ENCODE measurements around the gene RNF113A. TPM values are rescaled to one million over a fixed set of nuclear protein-coding genes. Genes with fewer than 3 reads are reported as not detected.
A peak's percentile ranks its signal among the peaks of the same experiment; 100 is the strongest.

RNF113A gene
- total and polyA plus RNA-seq, 12 donors, result 5.6 to 13.8 (median 9.8) TPM

GRCh38 chrX:119853444-119853843 lies 18.1 kb downstream of the RNF113A start:
- DNase-seq (no peak), ATAC-seq (peak in 4 of 8 donors; percentile 37 to 46 (median 45))
- TF ChIP-seq CTCF (IDR thresholded peaks at IDR 0.05), result no peak
- no peaks in the 10 kb centered on the region for H3K9me3 ChIP-seq
- peaks cover 0 to 14% (median 6%) of the 10 kb centered on the region in 9 donors for H3K4me1 ChIP-seq
- WGBS, 2 donors, result 14 to 20% methylated on average over 10 of the region's 10 CpGs
- H3K4me3 ChIP-seq, result peak overlapping the region in 9 of 10 donors; percentile 47 to 83 (median 74)
- intact Hi-C loops (cut with DNase I), result loop anchor here in 4 of 10 donors (1.0 to 10.0 kb wide), 5 partner anchors 17 to 59 kb away; partner anchors contain the start of genes NDUFA1 (in 2 of the 4), RNF113A (in 2 of the 4) and RPL39 (in 1 of the 4)
- peak overlapping the region in 9 of 10 donors; percentile 59 to 96 (median 90) for H3K27ac ChIP-seq
- peaks cover 0 to 26% (median 0%) of the 10 kb centered on the region in 9 donors for H3K36me3 ChIP-seq
- H3K27me3 ChIP-seq, result peaks cover 0 to 6% (median 0%) of the 10 kb centered on the region in 7 donors

GRCh38 chrX:119852382-119853353 lies 18.9 kb downstream of the RNF113A start, which contains the start of gene UPF3B:
TSS of gene UPF3B (minus strand) at chrX:119852963. CDS start at chrX:119852928, 35 bp downstream.
- Histone ChIP-seq H3K36me3 (peaks cover 0 to 33% (median 0%) of the 10 kb centered on the region in 9 donors), H3K27me3 (peaks cover 0 to 6% (median 0%) of the 10 kb centered on the region in 7 donors), H3K27ac (peak within 1 kb of the TSS; percentile 44 to 96 (median 89)), H3K9me3 (no peaks in the 10 kb centered on the region), H3K4me1 (peaks cover 0 to 14% (median 6%) of the 10 kb centered on the region in 9 donors), H3K4me3 (peak within 1 kb of the TSS; percentile 47 to 83 (median 70))
- intact Hi-C loops (cut with DNase I), result loop anchor here in 4 of 10 donors (1.0 to 10.0 kb wide), 5 partner anchors 18 to 58 kb away; partner anchors contain the start of genes NDUFA1 (in 2 of the 4), RNF113A (in 2 of the 4) and RPL39 (in 1 of the 4)
- ATAC-seq (peak; percentile 97 to 99 (median 99)), DNase-seq (peak; percentile 92 to 95)
- 0 to 1% methylated on average over 38 to 54 of the region's 54 CpGs for WGBS, 2 donors
- peak in 1 of 9 donors; percentile 6 for TF ChIP-seq CTCF (IDR thresholded peaks at IDR 0.05)

- WGBS, 2 donors, result 87 to 91% methylated on average over 3 of the region's 3 CpGs
- Histone ChIP-seq H3K36me3 (peaks cover 0 to 86% (median 6%) of the 10 kb centered on the region in 9 donors), H3K27me3 (no peaks in the 10 kb centered on the region), H3K4me3 (no peak overlapping the region), H3K9me3 (no peaks in the 10 kb centered on the region), H3K4me1 (no peaks in the 10 kb centered on the region), H3K27ac (no peak overlapping the region)
- DNase-seq (no peak), ATAC-seq (no peak)
- no peak for TF ChIP-seq CTCF (IDR thresholded peaks at IDR 0.05)
- intact Hi-C loops (cut with DNase I), result no loop called here
Measured at GRCh38 chrX:119833905-119834304, 37.6 kb downstream of the RNF113A start.

- Histone ChIP-seq H3K9me3 (no peaks in the 10 kb centered on the region), H3K27ac (no peak overlapping the region), H3K27me3 (no peaks in the 10 kb centered on the region), H3K4me1 (no peaks in the 10 kb centered on the region), H3K4me3 (no peak overlapping the region), H3K36me3 (peaks cover 0 to 35% (median 0%) of the 10 kb centered on the region in 9 donors)
- intact Hi-C loops (cut with DNase I), result no loop called here
- DNase-seq, result no peak
- WGBS, 2 donors, result 94 to 97% methylated on average over 5 of the region's 5 CpGs
- ATAC-seq, result no peak
- TF ChIP-seq CTCF (IDR thresholded peaks at IDR 0.05), result no peak
Measured at GRCh38 chrX:119828446-119828845, 43.1 kb downstream of the RNF113A start.

Data from heart right ventricle (tissue), 16 donors.